GM18951 (cell line): ENCODE data around the gene RIMS3.
"Not testable (repeated sequence)": the region's sequence is repeated elsewhere in the genome, so short reads cannot be mapped to it uniquely, and the experiment has no call there.

Experiments used
- POLR2A ChIP-seq: IDR thresholded peaks from 4 replicates; pipeline ENCODE4 v1.6.1; 2011; ENCODE audit warnings: mild to moderate bottlenecking; ENCODE audit not compliant: insufficient read length, insufficient read depth; ENCODE audit errors: extremely low read depth
- in situ Hi-C: fragments of 300-500 bp; cut with MboI; formaldehyde crosslinking; loops from one replicate; pipeline ENCODE4 v1.12.0; 2022; ENCODE audit warnings: low sequenced_read_pairs, mixed read lengths, inconsistent platforms; ENCODE audit not compliant: unreplicated experiment

RIMS3 gene

DNA sequence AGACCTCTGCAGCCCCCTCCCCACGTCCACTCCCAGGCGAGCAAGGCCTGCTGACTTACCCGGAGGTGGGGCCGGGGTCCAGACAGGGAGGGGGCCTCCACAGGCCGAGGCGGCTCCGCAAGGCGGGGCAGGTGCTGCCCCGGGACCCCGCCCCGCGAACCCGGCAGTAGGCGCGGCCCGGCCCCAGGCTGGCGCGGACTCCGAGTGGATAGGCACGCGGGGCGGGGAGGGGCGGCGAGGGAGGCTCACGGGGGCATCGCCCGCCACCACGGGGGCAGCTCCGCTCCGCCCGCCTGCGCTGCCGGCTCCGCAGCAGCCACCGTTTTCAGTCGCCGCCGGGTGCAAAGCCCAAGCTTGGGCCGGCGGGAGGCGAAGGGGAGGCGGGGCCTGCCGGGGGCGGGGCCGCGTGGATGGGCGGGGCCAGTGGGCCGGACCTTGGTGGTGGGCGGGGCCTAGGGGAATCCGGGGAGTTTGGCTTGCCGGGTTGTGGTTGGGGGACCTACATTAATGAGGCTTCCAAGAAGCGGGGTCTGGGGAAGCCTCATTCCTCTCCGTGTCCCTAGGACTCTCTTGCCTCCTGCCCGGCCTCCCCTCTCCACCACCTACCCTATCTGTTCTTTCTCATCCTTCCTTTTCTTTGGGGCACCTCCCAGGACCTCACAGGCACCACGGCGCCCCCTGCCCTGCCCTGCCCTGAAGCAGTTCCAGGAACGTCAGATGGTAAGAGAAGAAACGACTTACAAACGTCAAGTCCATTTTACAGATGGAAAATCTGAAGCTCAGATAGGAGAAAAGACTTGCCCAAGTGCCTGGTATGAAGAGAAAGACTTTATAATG lies at the start of gene RIMS3:
TSS of gene RIMS3 (minus strand) at position 348 of the 837 bp plus-strand sequence. CDS start 23,757 bp downstream, outside the sequence.
- peak; percentile 24 for TF ChIP-seq POLR2A
- in situ Hi-C loops, result no loop called here

DNA sequence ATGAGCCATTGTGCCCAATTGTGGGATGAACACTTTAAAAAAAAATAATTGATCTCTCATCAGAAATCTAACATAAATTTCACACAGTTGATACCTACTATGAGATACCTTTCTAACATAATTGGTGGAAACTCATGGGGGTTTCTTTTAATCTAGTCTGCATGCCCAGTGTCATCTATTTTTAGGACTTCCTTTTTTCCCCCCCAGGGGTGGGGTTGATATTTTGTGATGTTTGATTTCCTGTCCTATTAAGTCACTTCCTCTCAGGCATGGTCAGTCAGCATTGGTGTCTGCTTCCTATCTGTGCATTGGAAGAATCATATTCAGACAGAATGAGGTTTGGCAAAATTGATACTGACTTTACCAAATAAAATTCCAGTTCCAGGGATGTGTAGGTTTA lies 47.5 kb upstream of the RIMS3 start:
- TF ChIP-seq POLR2A, result no peak
- in situ Hi-C loops, result no loop called here

DNA sequence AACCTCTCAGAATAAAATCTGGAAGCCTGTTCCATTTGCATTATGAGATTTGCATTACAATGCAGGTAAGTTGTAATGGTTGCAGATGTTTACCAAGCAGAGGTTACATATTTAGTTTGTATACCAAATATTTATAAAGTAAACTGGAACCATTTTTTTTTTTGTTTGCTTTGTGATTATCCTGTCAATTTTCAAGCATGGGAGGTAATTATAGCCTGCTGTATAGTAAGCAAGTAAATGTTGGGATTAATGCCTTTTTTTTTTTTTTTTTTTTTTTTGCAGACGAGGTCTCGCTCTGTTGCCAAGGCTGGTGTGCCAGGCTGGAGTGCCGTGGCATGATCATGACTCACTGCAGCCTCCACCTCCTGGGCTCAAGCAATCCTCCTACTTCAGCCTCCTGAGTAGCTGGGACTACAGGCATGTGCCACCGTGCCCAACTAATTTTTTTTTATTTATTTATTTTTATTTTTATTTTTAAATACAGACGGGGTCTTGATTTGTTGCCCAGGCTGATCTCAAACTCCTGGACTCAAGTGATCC lies 47.0 kb upstream of the RIMS3 start:
- in situ Hi-C loops, result no loop called here
- no peak for TF ChIP-seq POLR2A

DNA sequence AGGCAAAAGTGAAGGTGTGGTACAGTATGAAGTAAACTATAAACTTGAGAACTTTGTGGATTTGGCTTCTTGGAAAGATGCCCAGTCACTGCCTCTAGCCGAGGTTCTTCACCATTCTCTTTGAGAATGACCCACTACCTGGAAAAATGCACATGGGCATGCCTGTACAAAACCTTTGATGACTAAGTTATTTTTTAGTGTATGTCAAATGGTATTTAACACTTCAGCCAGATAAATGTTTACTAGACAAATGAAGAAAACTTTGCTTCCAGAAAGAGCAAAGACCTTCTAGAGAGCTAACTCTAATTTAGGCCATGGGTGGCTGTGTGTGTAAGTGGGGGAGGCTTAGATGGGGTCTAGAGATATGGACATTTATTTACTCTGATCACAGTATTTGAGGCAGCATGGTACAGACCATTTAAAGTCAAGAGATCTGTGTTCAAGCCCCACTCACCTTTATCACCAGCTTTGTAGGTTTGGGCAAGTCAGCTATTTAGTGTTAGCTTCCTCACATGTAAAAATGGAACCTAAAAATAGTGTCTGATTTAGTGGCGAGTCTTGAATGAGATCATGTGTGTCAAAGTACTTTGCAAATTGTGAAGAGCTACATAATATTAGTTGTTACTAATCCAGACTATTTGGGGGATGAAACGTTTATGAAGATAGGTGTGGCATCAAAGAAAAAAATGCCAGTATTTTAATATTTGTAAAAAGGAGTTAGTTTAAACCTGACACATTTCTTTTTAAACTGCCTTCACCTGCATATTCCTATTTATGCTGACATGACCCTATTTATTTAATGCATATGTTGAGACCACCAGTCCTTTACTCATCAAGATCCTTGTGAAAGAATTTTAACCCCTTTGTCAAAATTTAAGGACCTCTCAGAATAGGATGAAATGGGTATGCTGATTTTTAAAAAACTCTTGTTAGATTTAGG lies 46.3 kb upstream of the RIMS3 start:
- in situ Hi-C loops, result no loop called here
- no peak for TF ChIP-seq POLR2A

DNA sequence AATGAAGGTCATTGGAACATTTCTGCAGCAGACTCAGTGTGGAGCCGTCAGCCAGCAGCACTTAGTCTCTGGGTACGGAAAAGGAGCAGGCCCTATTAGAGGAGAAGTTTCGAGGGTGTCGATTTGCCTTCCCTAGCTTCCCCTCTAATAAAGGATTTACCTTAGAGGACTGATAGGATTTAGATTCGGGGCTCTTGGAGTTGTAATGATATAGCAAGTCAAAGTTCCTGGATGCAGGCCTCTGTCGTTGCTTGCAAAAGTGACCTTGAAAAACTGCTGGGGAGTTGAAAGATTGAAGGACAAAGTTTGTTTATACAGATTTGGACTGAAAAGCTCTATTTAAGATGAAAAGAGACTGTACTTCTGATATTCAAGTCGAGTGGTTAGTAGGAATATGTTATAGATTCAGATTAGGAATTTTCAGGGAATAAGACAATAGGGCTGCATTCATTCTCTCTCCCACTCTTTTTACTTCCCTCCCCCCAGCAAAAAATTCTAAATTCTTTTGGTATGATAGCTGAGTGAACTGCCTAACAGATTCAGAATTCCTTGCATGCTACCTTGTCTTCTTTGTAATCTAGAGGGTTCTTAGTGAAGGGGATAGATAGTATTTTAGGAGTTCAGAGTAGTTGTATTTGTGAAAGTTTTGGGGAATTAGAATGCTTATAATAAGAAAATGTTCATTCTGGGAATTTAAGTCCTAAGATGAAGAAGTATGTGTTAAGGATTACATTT lies 45.3 kb upstream of the RIMS3 start:
- TF ChIP-seq POLR2A, result no peak
- in situ Hi-C loops, result no loop called here

DNA sequence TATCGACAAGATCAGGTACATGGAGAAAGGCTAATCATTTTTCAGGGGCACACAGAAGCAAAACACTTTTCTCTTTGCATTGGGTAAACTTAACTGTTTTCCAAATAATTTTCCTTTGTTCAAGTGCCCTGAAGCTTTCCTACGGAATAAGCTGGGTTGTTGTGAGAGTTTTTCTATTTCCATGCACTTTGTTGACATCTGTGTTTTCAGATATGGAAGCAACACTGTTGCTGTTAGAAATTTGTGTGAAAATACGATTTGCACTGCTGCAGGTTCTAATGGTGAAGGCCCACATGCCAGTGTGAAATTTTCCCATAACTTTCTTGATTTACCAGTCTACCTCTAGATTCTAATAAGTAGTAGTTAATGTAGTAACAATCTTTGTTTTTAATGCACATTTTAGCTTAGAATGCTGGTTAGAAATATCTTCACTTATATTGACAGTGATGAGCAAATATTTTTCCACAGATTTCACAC lies 44.4 kb upstream of the RIMS3 start:
- in situ Hi-C loops, result no loop called here
- TF ChIP-seq POLR2A, result no peak

DNA sequence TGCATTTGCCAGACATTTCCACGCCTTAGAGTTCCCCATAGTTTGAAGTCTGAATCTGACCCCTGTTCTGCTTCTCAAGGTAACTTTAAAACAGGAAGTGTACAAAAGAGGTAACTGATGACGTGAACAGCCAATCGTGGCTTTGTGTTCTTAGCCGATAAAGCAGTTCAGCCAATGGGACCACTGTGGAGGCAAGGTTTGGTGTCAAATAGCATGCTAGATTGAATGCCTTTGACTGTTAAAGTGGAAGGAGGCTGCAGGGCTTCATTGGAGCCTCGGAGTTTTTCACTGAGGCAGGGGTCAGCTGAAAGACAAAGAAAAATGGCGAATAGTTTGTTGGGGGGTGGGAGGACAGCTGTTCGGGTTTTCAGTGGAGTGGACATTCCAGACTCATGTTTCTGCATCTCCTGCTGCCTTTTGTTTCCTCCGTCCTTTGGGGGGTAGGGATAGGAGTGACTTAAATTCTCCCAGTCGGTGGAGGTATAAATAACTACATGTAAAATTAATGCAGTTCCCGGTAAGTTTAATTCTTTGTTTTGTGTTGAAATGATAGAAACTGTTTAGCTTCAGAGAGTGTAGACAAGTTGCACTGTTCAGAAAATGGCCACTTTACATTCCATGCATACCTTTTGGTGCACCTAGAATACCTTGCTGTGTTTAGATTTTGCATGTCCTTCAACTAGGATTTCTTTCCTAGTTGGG lies 43.8 kb upstream of the RIMS3 start:
- in situ Hi-C loops, result no loop called here
- peak; percentile 47 for TF ChIP-seq POLR2A

DNA sequence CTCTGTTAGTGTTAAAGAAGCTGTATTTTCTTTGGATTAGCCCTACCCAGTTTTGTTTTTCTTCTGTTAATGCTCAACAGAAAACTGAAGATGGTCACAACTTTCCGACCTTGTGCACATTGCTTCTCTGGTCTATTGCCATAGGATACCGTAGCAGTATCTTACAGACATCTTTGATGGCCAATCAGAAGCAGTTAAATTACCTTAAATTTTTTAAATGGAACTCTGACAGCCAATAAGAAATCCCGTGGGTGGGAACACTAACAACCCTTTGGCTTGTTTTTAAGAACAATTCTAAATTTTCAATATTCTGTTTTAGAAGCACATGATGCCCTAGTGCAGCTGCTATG lies 43.2 kb upstream of the RIMS3 start:
- no peak for TF ChIP-seq POLR2A
- in situ Hi-C loops, result no loop called here

DNA sequence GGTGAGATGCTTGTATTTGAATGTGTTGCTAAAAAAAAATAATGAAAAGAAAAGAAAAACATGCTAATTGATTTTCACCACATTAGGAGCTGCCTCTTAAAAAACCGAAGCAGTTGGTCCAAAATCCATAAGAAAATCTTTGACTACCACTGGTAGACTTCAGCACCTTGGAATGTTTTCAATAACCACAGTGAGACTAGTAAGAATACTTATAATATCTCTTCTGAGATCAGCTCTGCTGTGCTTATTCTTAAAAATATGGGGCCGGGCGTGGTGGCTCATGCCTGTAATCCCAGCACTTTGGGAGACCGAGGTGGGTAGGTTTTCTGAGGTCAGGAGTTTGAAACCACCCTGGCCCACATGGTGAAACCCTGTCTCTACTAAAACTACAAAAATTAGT lies 41.1 kb upstream of the RIMS3 start:
- in situ Hi-C loops, result no loop called here
- TF ChIP-seq POLR2A, result no peak

DNA sequence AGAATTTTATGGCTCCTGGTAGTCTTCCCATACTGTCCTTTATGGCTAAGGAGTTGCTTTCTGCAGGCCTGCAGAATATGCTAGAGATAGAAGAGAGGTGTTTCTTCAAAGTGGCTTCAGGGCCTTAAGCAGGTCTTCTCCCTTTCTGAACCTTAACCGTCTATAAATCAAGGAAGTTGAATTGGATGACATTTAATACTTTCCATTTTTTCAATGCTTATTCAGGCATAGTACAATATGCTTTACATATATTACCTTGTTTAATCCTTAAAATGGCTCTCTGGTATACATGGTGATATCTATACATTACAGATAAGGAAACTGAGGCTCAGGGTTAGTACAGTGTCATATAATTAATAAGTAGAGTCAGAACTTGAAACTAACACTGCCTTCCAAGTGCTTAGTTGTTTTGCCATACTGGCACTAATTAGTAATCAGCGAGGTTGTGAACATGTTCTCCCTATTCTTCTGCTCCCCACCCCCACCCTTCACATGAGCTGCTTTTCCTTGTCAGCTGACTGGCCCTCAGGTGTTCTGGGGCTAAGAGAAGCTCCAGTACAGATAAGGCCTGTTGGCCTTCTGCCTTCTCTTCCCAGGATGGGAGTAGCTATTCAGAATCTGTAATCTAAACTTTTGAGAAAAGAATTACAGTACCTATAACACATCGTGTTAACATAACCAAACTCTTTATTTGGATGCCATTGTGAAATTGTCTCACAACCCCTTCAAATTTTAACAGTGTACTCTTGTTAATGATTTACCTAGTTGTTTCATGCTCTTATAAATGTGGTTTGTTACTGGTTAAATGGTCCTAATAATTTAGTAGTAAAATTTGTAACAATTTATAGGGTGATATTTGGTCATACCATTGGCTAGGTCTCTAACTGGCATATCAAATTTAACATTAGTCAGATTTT lies 39.6 kb upstream of the RIMS3 start:
- TF ChIP-seq POLR2A, result no peak
- in situ Hi-C loops, result no loop called here

DNA sequence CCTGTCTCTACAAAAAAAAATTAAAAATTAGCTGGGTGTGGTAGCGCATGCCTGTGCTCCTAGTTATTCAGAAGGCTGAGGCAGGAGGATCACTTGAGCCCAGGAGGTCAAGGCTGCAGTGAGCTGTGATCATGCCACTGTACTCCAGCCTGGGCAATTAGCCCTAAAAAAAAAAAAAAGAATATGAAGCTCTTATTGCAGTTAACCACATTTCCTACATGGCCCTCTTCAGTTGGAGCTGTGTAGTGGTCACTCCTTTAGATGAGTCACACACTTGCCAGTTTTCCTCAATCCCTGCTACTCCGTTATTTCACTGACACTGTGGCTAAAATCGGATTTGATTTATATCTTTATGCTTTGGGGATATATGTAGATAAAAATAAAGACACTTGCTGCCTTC lies 37.8 kb upstream of the RIMS3 start:
- in situ Hi-C loops, result no loop called here

DNA sequence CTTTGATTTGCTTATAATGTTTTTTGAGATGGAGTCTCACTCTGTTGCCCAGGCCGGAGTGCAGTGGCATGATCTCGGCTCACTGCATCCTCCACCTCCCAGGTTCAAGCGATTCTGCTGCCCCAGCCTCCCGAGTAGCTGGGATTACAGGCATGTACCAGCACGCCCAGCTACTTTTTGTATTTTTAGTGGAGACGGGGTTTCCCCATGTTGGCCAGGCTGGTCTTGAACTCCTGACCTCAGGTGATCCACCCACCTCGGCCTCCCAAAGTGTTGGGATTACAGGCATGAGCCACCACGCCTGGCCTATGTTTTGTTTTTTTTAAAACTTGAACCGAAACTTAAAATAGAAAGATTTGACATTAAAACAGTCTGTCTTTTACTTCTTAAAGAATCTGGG lies 37.3 kb upstream of the RIMS3 start:
- in situ Hi-C loops, result not testable (repeated sequence)

More for the DNA sequence above, 37.8 kb upstream of the RIMS3 start:
- no peak for TF ChIP-seq POLR2A

DNA sequence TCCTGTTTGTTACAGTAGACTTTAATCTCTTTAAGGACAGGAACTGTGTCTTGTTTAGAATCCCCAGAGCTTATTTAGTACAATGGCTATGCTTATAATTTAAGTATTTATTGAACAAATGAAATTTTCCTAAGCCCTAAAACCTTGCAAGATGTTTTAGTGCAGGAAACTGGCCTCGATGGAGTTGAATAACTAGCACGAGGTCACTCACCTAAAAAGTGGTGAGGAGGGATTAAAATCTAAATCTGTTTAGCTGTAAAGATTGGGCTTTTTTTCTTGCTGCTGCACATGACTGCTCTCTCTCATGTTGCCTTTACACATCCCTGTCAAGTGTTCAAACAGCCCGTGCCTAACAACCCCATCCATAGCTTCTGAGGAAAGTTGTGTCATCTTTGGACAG lies 36.2 kb upstream of the RIMS3 start:
- in situ Hi-C loops, result no loop called here

More for the DNA sequence above, 36.2 kb upstream of the RIMS3 start:
- no peak for TF ChIP-seq POLR2A
